Nucleus accumbens (tissue), 56 donors: ENCODE results near the gene VWA5B1.
A peak's percentile ranks its signal among the peaks of the same experiment; 100 is the strongest.

Experiments used
- DNase-seq, 56 donors: peaks; one replicate each; lab custom pipeline; 2025; lab: John Stamatoyannopoulos, UW

The VWA5B1 gene

GRCh38 chr1:20377516-20378270 lies 87.0 kb downstream of the VWA5B1 start:
- no peak for DNase-seq

GRCh38 chr1:20379075-20379474 lies 88.4 kb downstream of the VWA5B1 start:
- DNase-seq, result no peak

- DNase-seq, result no peak
These were observed 89.5 kb downstream of the VWA5B1 start for GRCh38 chr1:20380175-20380574.

GRCh38 chr1:20380616-20381035 lies 90.0 kb downstream of the VWA5B1 start:
- peak in 27 of 56 donors; percentile 8 to 58 (median 19) for DNase-seq

GRCh38 chr1:20381045-20381641 lies 90.5 kb downstream of the VWA5B1 start:
- no peak for DNase-seq

GRCh38 chr1:20381961-20382360 lies 91.3 kb downstream of the VWA5B1 start:
- DNase-seq, result no peak

- DNase-seq, result no peak
These were observed 92.0 kb downstream of the VWA5B1 start for GRCh38 chr1:20382711-20383110.

GRCh38 chr1:20383631-20384030 lies 93.0 kb downstream of the VWA5B1 start:
- DNase-seq, result no peak

- no peak for DNase-seq
These were observed 95.0 kb downstream of the VWA5B1 start for GRCh38 chr1:20385630-20386029.

GRCh38 chr1:20386323-20387081 lies 95.8 kb downstream of the VWA5B1 start:
- DNase-seq, result peak in 51 of 56 donors; percentile 8 to 89 (median 59)

GRCh38 chr1:20389571-20389970 lies 98.9 kb downstream of the VWA5B1 start:
- DNase-seq, result no peak

GRCh38 chr1:20390589-20391331 lies 100.1 kb downstream of the VWA5B1 start:
- DNase-seq, result no peak

- no peak for DNase-seq
These were observed 104.6 kb downstream of the VWA5B1 start for GRCh38 chr1:20395255-20395654.

GRCh38 chr1:20398744-20399143 lies 108.1 kb downstream of the VWA5B1 start:
- DNase-seq, result no peak

- no peak for DNase-seq
These were observed 108.5 kb downstream of the VWA5B1 start for GRCh38 chr1:20399196-20399595.

GRCh38 chr1:20399606-20400180 lies 109.0 kb downstream of the VWA5B1 start:
- no peak for DNase-seq

GRCh38 chr1:20400341-20401177 lies 109.9 kb downstream of the VWA5B1 start:
- DNase-seq, result no peak

GRCh38 chr1:20401405-20402010 lies 110.8 kb downstream of the VWA5B1 start:
- DNase-seq, result no peak
